ENCODE data around the gene ZNF552.

Gene ZNF552

GRCh38 chr19:57771417-57771816 lies 43.3 kb downstream of the ZNF552 start:
- no peak for DNase-seq

- DNase-seq = peak; percentile 92
Observed at GRCh38 chr19:57769345-57770131, 45.2 kb downstream of the ZNF552 start, which contains the start of gene ZNF586. TSS of gene ZNF586 (plus strand) at chr19:57769676. CDS start at chr19:57769843, 167 bp downstream.

DNA sequence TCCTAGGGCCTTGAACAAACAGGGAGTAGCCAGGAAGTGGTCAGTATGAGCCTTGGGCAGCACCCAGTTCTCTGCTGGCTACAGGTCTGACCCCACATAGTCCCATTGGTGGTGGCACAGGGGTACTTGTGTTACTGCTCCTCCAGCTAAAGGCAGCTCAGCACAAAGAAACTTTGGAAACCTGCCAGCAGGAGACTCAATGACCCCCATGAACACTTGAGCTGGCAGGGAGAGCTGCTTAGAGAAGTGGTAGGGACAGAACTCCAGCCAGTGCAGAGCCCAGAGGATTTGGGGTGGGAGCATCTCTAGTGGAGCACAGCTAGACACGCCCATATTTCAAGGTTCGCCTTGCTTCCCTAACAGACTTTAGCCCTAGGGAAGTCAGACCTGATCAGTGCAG lies 55.6 kb downstream of the ZNF552 start:
- no peak for DNase-seq

GRCh38 chr19:57757941-57758340 lies 56.8 kb downstream of the ZNF552 start:
- DNase-seq = no peak
